Urinary bladder (tissue), 4 donors: ENCODE data around the gene DLST. TPM values are rescaled to one million over a fixed set of nuclear protein-coding genes. Genes with fewer than 3 reads are reported as not detected.

Source experiments
- DNase-seq: peaks from one replicate; pipeline ENCODE4 v3.0.0-alpha.2; 2015; ENCODE audit errors: extremely low spot score
- H3K27ac ChIP-seq: one replicate; pipeline ENCODE4 v1.5.1; 2013; ENCODE audit warnings: low read depth, mild to moderate bottlenecking, moderate library complexity
- H3K36me3 ChIP-seq: one replicate; pipeline ENCODE4 v1.6.1; 2013; ENCODE audit warnings: mild to moderate bottlenecking, moderate library complexity; ENCODE audit not compliant: insufficient read depth
- H3K4me1 ChIP-seq: one replicate; pipeline ENCODE4 v1.6.1; 2013; ENCODE audit warnings: mild to moderate bottlenecking, moderate library complexity; ENCODE audit not compliant: insufficient read depth
- H3K4me3 ChIP-seq: one replicate; pipeline ENCODE4 v1.5.1; 2013; ENCODE audit warnings: low read depth, low read length
- WGBS: extraction: QIAGEN DNeasy Blood & Tissue Kit; methylation state at CpG from one replicate; pipeline ENCODE4 v1.1.7; 2013; 5-methylcytosine and 5-hydroxymethylcytosine counted together
- polyA plus RNA-seq: library from polyadenylated mRNA; stranded (reverse); fragments of 200-250 nt; gene quantifications from one replicate; pipeline ENCODE4 v1.2.3, GENCODE V29; 2013
- total RNA-seq: library from RNA; depleted of rRNA; stranded (reverse); fragments of >200 nt; gene quantifications from one replicate; pipeline ENCODE4 v1.2.3, GENCODE V29; 2014
- donor health status: healthy with polysubstance abuse.
- donor health status: healthy.

Gene DLST
- total and polyA plus RNA-seq, 2 donors: 50.2 to 96.3 TPM

- WGBS: 82% methylated on average over 4 of the region's 4 CpGs
- H3K4me3 ChIP-seq: no peak overlapping the region
- DNase-seq: no peak
These were observed 11.9 kb downstream of the DLST start for GRCh38 chr14:74893614-74894091.

GRCh38 chr14:74896400-74896799 is 14.7 kb downstream of the DLST start:
- DNase-seq: no peak
- Histone ChIP-seq H3K27ac (no peak overlapping the region), H3K36me3 (peaks cover 19% of the 10 kb centered on the region), H3K4me3 (no peak overlapping the region), H3K4me1 (no peaks in the 10 kb centered on the region)
- 95% methylated on average over 3 of the region's 3 CpGs for WGBS

More at GRCh38 chr14:74893614-74894091, 11.9 kb downstream of the DLST start:
- Histone ChIP-seq H3K27ac (no peak overlapping the region), H3K4me1 (no peaks in the 10 kb centered on the region), H3K36me3 (peaks cover 22% of the 10 kb centered on the region)

- no peak for DNase-seq
- no peaks in the 10 kb centered on the region for H3K4me1 ChIP-seq
- 82% methylated on average over 4 of the region's 4 CpGs for WGBS
- no peak overlapping the region for H3K4me3 ChIP-seq
- no peak overlapping the region for H3K27ac ChIP-seq
- peaks cover 20% of the 10 kb centered on the region for H3K36me3 ChIP-seq
These were observed 15.9 kb downstream of the DLST start for GRCh38 chr14:74897642-74898041.

GRCh38 chr14:74898083-74898482 is 16.4 kb downstream of the DLST start:
- 92% methylated on average over 2 of the region's 2 CpGs for WGBS
- H3K27ac ChIP-seq: no peak overlapping the region
- no peak for DNase-seq
- H3K4me3 ChIP-seq: no peak overlapping the region
- H3K4me1 ChIP-seq: no peaks in the 10 kb centered on the region
- peaks cover 21% of the 10 kb centered on the region for H3K36me3 ChIP-seq

GRCh38 chr14:74898694-74899093 is 17.0 kb downstream of the DLST start:
- Histone ChIP-seq H3K27ac (no peak overlapping the region), H3K4me3 (no peak overlapping the region), H3K36me3 (peaks cover 17% of the 10 kb centered on the region), H3K4me1 (no peaks in the 10 kb centered on the region)
- DNase-seq: no peak
- 84% methylated on average over 5 of the region's 5 CpGs for WGBS

- H3K4me1 ChIP-seq: no peaks in the 10 kb centered on the region
- H3K4me3 ChIP-seq: no peak overlapping the region
- H3K36me3 ChIP-seq: peaks cover 14% of the 10 kb centered on the region
- DNase-seq: no peak
- H3K27ac ChIP-seq: no peak overlapping the region
- 68% methylated on average over 10 of the region's 10 CpGs for WGBS
These were observed 21.4 kb downstream of the DLST start for GRCh38 chr14:74902941-74903705.

- DNase-seq: no peak
- H3K4me3 ChIP-seq: no peak overlapping the region
- no peaks in the 10 kb centered on the region for H3K4me1 ChIP-seq
- H3K36me3 ChIP-seq: peaks cover 10% of the 10 kb centered on the region
- H3K27ac ChIP-seq: no peak overlapping the region
- 78% methylated on average over 6 of the region's 6 CpGs for WGBS
These were observed 23.2 kb downstream of the DLST start for GRCh38 chr14:74904635-74905503.

- Histone ChIP-seq H3K36me3 (peaks cover 8% of the 10 kb centered on the region), H3K4me1 (no peaks in the 10 kb centered on the region), H3K27ac (no peak overlapping the region), H3K4me3 (no peak overlapping the region)
- WGBS: 46% methylated on average over 14 of the region's 14 CpGs
- no peak for DNase-seq
These were observed 24.0 kb downstream of the DLST start for GRCh38 chr14:74905595-74906142.

- WGBS: 81% methylated on average over 12 of the region's 12 CpGs
- Histone ChIP-seq H3K36me3 (peaks cover 5% of the 10 kb centered on the region), H3K4me1 (no peaks in the 10 kb centered on the region), H3K27ac (no peak overlapping the region), H3K4me3 (no peak overlapping the region)
- DNase-seq: no peak
These were observed 25.3 kb downstream of the DLST start for GRCh38 chr14:74906925-74907521.

- Histone ChIP-seq H3K4me3 (no peak overlapping the region), H3K27ac (no peak overlapping the region), H3K36me3 (peaks cover 5% of the 10 kb centered on the region), H3K4me1 (no peaks in the 10 kb centered on the region)
- no peak for DNase-seq
- WGBS: 29% methylated on average over 6 of the region's 6 CpGs
These were observed 26.0 kb downstream of the DLST start for GRCh38 chr14:74907744-74908143.

- 79% methylated on average over 9 of the region's 9 CpGs for WGBS
- H3K4me1 ChIP-seq: no peaks in the 10 kb centered on the region
- no peaks in the 10 kb centered on the region for H3K36me3 ChIP-seq
- H3K4me3 ChIP-seq: no peak overlapping the region
- DNase-seq: no peak
- H3K27ac ChIP-seq: no peak overlapping the region
These were observed 27.2 kb downstream of the DLST start for GRCh38 chr14:74908861-74909341.

- 92% methylated on average over 14 of the region's 14 CpGs for WGBS
- Histone ChIP-seq H3K27ac (no peak overlapping the region), H3K4me1 (no peaks in the 10 kb centered on the region), H3K36me3 (no peaks in the 10 kb centered on the region), H3K4me3 (no peak overlapping the region)
- no peak for DNase-seq
These were observed 27.8 kb downstream of the DLST start for GRCh38 chr14:74909501-74909900.

GRCh38 chr14:74909911-74910310 is 28.2 kb downstream of the DLST start:
- DNase-seq: no peak
- Histone ChIP-seq H3K36me3 (no peaks in the 10 kb centered on the region), H3K4me1 (no peaks in the 10 kb centered on the region), H3K4me3 (no peak overlapping the region), H3K27ac (no peak overlapping the region)
- WGBS: 92% methylated on average over 10 of the region's 10 CpGs
